ENCODE measurements around the gene CCN6. TPM values are rescaled to one million over a fixed set of nuclear protein-coding genes. Genes with fewer than 3 reads are reported as not detected.

Gene CCN6
- total and polyA plus RNA-seq, 4 donors: 0.54 TPM; not detected in 3

- Histone ChIP-seq H3K27me3 (ENCODE audit: control insufficient read depth in 4 of 4, insufficient read depth in 4 of 4, low read length in 3 of 4) (no peaks in the 10 kb centered on the region), H3K9me3 (ENCODE audit: control insufficient read depth in 4 of 4, low read length in 3 of 4) (no peaks in the 10 kb centered on the region), H3K4me3 (ENCODE audit: low read depth in 1 of 3, low read length in 3 of 3) (no peak overlapping the region), H3K4me1 (ENCODE audit: control insufficient read depth in 4 of 4, insufficient read depth in 4 of 4, low read length in 3 of 4) (no peaks in the 10 kb centered on the region), H3K27ac (ENCODE audit: low read depth in 1 of 2, low read length in 2 of 2) (no peak overlapping the region), H3K36me3 (ENCODE audit: control insufficient read depth in 4 of 4, insufficient read depth in 3 of 4, low read depth in 1 of 4, low read length in 3 of 4) (no peaks in the 10 kb centered on the region), H3K9ac (ENCODE audit: low read depth in 1 of 2, low read length in 2 of 2) (no peak overlapping the region)
- DNase-seq (ENCODE audit: low spot score): no peak
- 84% methylated on average over 5 of the region's 5 CpGs for WGBS
- TF ChIP-seq RXRA (IDR thresholded peaks at IDR 0.05): no peak
- TF ChIP-seq GABPA (IDR thresholded peaks at IDR 0.05 in 1 of 2, conservative IDR thresholded peaks at IDR 0.05 in 1 of 2): no peak
- no peak for TF ChIP-seq HNF4G (IDR thresholded peaks at IDR 0.05)
- TF ChIP-seq ATF3 (IDR thresholded peaks at IDR 0.05): no peak
- TF ChIP-seq NR2F2 (IDR thresholded peaks at IDR 0.05): no peak
- no peak for TF ChIP-seq TAF1 (conservative IDR thresholded peaks at IDR 0.05)
- TF ChIP-seq CTCF (IDR thresholded peaks at IDR 0.05; ENCODE audit: low read depth, low read length, missing input control): no peak
- no peak for TF ChIP-seq FOXA1 (IDR thresholded peaks at IDR 0.05)
- TF ChIP-seq FOXA2 (IDR thresholded peaks at IDR 0.05): no peak
- no peak for TF ChIP-seq REST (IDR thresholded peaks at IDR 0.05)
- no peak for TF ChIP-seq JUND (IDR thresholded peaks at IDR 0.05)
- no peak for TF ChIP-seq EGR1 (IDR thresholded peaks at IDR 0.05; ENCODE audit: low read depth in 2 of 2)
- no peak for TF ChIP-seq MAX (IDR thresholded peaks at IDR 0.05)
Measured at GRCh38 chr6:112004201-112005012, 49.5 kb upstream of the CCN6 start.

- TF ChIP-seq FOXA1 (IDR thresholded peaks at IDR 0.05) (no peak), ATF3 (IDR thresholded peaks at IDR 0.05) (no peak), TAF1 (conservative IDR thresholded peaks at IDR 0.05) (no peak), HNF4A (conservative IDR thresholded peaks at IDR 0.05) (no peak), JUND (IDR thresholded peaks at IDR 0.05) (no peak), SP1 (IDR thresholded peaks at IDR 0.05) (no peak), RXRA (IDR thresholded peaks at IDR 0.05) (no peak), MAX (IDR thresholded peaks at IDR 0.05) (no peak), EGR1 (IDR thresholded peaks at IDR 0.05; ENCODE audit: low read depth in 2 of 2) (no peak)
- Histone ChIP-seq H3K27ac (ENCODE audit: low read depth in 1 of 2, low read length in 2 of 2) (no peak overlapping the region), H3K9ac (ENCODE audit: low read depth in 1 of 2, low read length in 2 of 2) (no peak overlapping the region), H3K4me3 (ENCODE audit: low read depth in 1 of 3, low read length in 3 of 3) (no peak overlapping the region), H3K4me1 (ENCODE audit: control insufficient read depth in 4 of 4, insufficient read depth in 4 of 4, low read length in 3 of 4) (no peaks in the 10 kb centered on the region), H3K9me3 (ENCODE audit: control insufficient read depth in 4 of 4, low read length in 3 of 4) (no peaks in the 10 kb centered on the region), H3K27me3 (ENCODE audit: control insufficient read depth in 4 of 4, insufficient read depth in 4 of 4, low read length in 3 of 4) (no peaks in the 10 kb centered on the region), H3K36me3 (ENCODE audit: control insufficient read depth in 4 of 4, insufficient read depth in 3 of 4, low read depth in 1 of 4, low read length in 3 of 4) (no peaks in the 10 kb centered on the region)
- 63% methylated on average over 1 of the region's 1 CpG for WGBS
- no peak for DNase-seq (ENCODE audit: low spot score)
Measured at GRCh38 chr6:112005013-112005371, 48.9 kb upstream of the CCN6 start.

Data from liver (tissue), 9 donors.